Limb (tissue), 2 donors: ENCODE data around the gene LAMA3.
A peak's percentile ranks its signal among the peaks of the same experiment; 100 is the strongest.

ENCODE experiments used
- DNase-seq, 2 donors: peaks; one replicate each; pipeline ENCODE4 v3.0.0-alpha.2; 2016; ENCODE audit errors: extremely low spot score in 2 of 2

LAMA3 gene, protein sequence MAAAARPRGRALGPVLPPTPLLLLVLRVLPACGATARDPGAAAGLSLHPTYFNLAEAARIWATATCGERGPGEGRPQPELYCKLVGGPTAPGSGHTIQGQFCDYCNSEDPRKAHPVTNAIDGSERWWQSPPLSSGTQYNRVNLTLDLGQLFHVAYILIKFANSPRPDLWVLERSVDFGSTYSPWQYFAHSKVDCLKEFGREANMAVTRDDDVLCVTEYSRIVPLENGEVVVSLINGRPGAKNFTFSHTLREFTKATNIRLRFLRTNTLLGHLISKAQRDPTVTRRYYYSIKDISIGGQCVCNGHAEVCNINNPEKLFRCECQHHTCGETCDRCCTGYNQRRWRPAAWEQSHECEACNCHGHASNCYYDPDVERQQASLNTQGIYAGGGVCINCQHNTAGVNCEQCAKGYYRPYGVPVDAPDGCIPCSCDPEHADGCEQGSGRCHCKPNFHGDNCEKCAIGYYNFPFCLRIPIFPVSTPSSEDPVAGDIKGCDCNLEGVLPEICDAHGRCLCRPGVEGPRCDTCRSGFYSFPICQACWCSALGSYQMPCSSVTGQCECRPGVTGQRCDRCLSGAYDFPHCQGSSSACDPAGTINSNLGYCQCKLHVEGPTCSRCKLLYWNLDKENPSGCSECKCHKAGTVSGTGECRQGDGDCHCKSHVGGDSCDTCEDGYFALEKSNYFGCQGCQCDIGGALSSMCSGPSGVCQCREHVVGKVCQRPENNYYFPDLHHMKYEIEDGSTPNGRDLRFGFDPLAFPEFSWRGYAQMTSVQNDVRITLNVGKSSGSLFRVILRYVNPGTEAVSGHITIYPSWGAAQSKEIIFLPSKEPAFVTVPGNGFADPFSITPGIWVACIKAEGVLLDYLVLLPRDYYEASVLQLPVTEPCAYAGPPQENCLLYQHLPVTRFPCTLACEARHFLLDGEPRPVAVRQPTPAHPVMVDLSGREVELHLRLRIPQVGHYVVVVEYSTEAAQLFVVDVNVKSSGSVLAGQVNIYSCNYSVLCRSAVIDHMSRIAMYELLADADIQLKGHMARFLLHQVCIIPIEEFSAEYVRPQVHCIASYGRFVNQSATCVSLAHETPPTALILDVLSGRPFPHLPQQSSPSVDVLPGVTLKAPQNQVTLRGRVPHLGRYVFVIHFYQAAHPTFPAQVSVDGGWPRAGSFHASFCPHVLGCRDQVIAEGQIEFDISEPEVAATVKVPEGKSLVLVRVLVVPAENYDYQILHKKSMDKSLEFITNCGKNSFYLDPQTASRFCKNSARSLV (N-terminal part only)

DNA sequence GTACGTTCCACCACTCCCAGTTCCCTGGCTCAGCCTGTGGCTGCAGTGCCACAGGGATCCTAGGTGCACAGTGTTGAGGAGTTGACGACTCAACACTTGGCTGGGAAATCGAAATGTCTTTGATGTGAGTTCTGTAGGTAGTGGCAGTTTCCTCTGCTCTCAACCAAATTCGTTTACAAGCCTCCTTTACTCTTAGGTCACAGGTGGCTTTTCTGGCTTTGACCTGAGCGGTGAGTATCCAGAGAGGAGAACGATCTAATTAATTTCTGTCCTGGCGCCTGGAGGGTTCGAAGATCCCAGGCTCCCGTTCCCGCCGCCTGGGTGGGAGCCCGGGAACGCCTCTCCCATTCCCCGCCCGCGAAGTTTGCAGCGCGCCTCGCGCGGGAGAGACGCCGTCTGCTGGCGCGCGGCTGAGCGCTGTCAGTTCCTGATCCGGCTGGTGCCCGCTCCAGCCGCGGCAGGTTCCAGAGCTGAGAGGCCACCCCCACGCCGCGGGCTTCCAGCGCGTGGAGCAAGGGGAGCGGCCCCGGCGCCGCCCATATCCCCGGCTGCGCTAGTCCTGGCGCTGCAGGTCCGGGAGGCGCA is at the start of gene LAMA3:
LAMA3 (plus strand) TSS at position 423 of the 585 bp plus-strand sequence. CDS start 231 bp downstream, outside the sequence.
- peak in 1 of 2 donors; percentile 33 for DNase-seq

- no peak for DNase-seq
Observed at GRCh38 chr18:23640052-23640451, 49.2 kb upstream of the LAMA3 start.

GRCh38 chr18:23641143-23641720 is 48.0 kb upstream of the LAMA3 start:
- no peak for DNase-seq

GRCh38 chr18:23641937-23642666 is 47.2 kb upstream of the LAMA3 start:
- no peak for DNase-seq

DNA sequence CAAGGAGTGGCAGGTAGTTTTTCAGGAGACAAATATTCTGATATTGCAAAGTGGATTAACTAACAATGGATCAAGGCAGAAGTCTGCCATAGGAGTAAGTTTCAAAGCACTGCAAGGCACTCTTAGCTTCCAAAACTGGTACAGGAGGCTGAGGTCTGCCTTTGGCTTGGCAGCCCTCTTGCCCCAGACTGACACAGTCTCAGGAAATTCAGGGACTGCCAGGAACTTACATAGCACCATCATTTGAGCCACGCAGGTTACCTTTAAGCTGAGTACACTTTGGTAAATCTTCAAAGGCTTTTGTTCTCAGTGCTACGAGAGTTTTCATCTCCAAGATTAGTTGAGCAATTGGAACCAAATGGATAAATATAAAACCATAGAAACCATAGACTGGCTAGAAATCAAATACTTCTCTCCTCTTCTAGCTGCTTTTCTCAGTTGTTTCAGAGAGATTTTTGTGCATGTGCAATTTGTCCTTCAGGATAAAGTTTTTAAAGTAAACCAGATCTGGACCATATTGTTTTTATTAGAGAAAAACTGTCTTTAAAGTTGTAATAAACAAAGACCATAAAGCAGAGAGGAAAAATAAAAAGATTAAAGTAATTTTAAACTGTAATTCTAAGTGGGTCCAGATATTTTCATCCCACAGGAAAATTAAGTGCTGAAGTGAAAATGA is 45.3 kb upstream of the LAMA3 start:
- DNase-seq = no peak

DNA sequence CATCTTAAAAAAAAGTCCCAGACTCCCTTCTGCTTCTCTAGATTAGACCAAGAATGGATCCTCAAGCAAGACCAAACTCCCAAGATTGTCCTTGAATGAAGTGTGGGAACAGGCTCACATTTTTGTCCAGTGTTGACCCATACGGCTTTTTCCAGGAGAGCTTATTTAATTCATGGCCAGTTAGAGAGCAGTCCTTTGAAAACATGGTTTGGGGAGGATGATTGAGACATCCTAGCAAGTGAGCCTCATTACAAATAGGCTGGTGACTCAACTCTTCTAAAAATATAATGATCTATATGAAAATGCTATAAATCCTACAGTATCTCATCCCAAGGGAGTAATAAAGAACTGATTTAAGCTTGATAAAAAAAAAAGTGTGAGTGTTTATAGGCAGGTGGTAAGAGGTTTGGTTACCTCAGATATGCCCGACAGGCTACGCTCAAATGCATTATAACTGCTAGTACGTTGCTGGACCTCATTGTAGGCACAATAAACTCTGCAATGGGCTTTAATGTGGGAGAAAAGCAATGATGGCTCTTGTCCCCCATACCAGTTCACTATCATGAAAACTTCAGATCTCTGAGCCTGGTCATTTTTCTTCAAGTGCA is 43.6 kb upstream of the LAMA3 start:
- no peak for DNase-seq

DNA sequence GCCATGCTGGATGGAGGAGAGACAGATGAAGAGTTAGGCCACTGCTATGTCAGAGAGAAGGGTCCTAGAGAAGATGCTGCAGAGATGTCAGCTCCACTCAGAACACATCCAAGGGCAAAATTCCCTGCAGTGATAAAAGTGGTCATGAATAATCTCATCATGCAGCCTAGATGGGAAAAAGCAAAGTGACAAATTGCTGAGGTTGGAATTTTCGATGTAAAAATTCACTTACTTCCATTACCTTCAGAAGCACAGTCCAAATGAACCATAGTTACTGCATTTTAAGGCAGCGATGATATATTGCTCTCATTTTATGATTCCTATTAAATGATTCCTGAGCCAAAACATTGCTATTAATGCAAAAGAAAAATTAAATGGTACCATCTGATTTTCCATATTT is 43.0 kb upstream of the LAMA3 start:
- no peak for DNase-seq

DNA sequence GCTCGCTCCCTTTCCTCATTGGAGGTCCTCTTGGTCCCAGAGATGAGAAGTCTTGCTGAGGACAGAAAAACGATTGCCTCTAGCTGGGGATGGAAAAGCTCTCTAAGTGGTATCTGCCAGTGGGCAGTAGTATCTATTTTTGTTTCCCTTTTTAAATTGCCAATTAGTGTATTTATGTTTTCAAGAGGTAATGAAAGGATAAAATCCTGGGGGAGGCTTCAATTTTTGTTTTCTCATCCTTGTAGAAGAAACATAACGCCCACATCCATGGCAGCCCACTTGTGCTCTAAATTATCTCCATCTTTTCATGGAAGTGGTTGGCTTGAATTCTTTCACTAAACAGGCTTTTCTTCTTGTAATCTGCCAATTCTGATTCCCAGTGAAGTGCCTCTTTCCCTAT is 40.8 kb upstream of the LAMA3 start:
- no peak for DNase-seq

DNA sequence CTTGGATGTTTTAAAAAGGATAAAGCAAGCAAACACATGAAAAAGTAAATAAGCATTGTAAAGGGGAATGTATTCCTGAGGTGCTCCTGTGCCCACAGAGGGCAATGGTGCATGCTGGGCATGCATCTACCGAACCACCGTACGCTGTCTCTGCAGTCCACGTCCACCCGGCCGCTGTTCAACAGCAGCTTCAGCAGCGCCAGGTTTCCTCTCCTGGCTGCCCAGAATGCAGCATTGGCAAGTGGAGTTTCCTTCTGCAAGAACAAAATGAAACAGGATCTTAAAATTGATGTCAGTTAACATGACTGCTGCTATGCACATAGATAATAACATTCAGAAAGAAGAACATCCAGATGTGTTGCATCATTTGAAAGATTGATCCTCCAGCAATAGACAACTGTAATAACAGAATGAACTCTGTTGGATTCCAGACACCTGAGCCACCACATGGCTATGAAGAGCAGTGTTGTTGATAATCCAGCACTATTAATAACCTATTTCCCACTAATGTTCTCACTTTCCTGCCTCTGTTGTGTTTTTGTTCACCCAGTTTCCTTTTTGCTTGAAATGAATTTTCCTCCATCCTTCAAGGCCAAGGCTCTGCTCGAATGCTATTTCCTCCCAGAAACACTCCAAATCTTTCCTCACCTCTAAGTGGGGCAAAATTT is 40.2 kb upstream of the LAMA3 start:
- DNase-seq = no peak

GRCh38 chr18:23650968-23651927 is 38.0 kb upstream of the LAMA3 start:
- no peak for DNase-seq

DNA sequence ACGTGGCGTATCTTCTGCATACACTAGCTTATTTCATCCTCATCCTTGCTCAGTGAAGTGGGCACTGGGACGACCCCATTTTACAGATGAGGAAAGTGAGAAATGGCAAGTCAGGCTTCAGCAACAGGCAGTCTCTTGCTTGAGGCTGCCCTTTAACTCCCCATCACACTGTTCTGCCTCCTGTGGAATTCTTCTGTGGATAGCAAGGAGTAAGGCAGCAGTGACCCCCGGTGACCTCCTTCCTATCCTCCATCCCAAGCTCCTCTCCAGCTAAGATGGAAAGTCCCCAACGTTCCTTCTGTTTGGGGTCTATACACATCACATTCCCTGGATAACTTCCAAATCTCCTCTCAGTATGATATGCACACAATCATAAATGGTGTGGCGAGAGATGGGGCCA is 37.0 kb upstream of the LAMA3 start:
- no peak for DNase-seq

GRCh38 chr18:23658285-23658684 is 31.0 kb upstream of the LAMA3 start:
- no peak for DNase-seq

DNA sequence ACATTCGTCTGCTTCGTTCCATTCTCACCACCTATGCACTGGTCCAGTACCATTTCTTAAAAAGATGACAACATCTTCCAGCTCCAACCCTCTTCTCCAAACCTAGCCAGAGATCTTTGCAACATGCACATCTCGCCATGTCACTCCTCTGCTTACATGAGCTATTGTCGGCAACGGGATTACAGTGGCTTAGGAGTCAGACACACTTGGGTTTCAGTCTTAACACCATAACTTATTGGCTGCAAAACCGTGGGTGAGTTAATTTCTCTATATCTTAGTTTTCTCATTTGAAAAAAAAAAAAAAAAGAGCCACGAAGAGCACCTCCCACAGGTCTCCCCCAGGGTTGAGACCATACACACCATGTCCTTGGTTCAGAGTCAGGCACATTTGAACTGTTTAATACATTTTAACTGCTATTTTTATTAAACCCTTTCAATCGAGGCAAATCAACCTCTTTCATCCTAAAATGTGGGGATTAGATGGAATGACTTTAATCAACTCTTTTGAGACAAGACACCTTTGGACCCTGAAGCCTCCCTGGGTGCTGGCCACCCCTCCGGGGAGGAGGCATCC is 27.4 kb upstream of the LAMA3 start:
- no peak for DNase-seq

GRCh38 chr18:23662309-23663263 is 26.7 kb upstream of the LAMA3 start, which contains the start of gene ANKRD29:
Gene ANKRD29 (minus strand): TSS chr18:23662911. CDS start chr18:23662730, 181 bp downstream.
- DNase-seq = peak; percentile 7 to 76

- DNase-seq = no peak
Observed at GRCh38 chr18:23664674-23665073, 24.6 kb upstream of the LAMA3 start.

GRCh38 chr18:23667114-23667513 is 22.1 kb upstream of the LAMA3 start:
- no peak for DNase-seq
